Measurements from ENCODE around the gene EFNA4. TPM values are rescaled to one million over a fixed set of nuclear protein-coding genes. Genes with fewer than 3 reads are reported as not detected.

Gene EFNA4
- total RNA-seq, 1 experiment from 2014 or later: 11.8 TPM

DNA sequence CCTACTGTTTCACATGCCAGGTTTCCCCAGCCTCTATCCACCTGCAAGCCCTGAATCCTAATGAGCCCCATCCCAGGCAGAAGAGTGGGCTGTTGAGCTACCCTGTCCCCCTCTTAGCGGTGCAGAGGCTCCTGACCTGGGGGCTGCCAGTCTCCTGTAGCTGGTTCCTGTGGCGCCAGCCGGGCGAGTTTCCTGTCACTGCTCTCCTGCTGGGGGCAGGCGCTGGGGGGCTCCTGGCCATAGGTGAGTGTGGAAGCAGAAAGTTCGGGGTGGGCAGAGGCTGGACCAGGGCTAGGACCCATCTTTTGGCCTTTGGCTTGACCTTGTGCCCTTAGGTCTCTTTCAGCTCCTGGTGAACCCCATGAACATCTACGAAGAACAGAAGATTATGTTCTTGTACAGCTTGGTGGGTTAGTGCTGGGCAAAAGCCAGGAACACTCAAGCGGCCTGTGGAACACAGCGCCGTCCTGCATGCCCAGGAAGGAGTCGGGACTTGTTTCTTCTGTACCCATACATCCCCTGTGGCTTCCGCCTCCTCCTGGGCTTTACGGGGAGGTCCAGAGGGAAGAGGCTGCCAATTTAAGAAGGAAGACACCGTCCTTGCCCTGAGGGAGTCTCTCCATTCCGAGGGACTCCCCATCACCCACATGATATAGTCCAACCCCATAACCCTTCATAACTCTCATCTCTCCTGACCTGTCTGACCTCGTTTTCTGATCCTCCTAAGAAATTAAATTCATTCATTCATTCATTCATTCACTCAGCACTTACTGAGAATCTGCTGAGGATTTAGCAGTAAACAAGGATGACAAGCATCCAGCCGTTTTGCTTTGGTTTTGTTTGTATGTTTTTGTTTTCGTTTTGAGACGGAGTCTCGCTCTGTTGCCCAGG, 29.0 kb upstream of the EFNA4 start:
- no peak overlapping the region for H2BK15ac ChIP-seq (ENCODE audit: low read depth, low read length)
- no peaks in the 10 kb centered on the region for H3K23me2 ChIP-seq (ENCODE audit: insufficient read length, low read depth, low read length, poor library complexity, severe bottlenecking)
- no peak overlapping the region for H3K14ac ChIP-seq (ENCODE audit: insufficient read depth, low read length)
- H3K9me3 ChIP-seq (ENCODE audit: control insufficient read depth, low read depth, low read length): no peaks in the 10 kb centered on the region
- TF ChIP-seq, protein P1, sequence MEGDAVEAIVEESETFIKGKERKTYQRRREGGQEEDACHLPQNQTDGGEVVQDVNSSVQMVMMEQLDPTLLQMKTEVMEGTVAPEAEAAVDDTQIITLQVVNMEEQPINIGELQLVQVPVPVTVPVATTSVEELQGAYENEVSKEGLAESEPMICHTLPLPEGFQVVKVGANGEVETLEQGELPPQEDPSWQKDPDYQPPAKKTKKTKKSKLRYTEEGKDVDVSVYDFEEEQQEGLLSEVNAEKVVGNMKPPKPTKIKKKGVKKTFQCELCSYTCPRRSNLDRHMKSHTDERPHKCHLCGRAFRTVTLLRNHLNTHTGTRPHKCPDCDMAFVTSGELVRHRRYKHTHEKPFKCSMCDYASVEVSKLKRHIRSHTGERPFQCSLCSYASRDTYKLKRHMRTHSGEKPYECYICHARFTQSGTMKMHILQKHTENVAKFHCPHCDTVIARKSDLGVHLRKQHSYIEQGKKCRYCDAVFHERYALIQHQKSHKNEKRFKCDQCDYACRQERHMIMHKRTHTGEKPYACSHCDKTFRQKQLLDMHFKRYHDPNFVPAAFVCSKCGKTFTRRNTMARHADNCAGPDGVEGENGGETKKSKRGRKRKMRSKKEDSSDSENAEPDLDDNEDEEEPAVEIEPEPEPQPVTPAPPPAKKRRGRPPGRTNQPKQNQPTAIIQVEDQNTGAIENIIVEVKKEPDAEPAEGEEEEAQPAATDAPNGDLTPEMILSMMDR (conservative IDR thresholded peaks at IDR 0.05): no peak
- no peak overlapping the region for H3K27ac Mint-ChIP-seq
- no peak for DNase-seq
- H3K4me3 Mint-ChIP-seq: no peak overlapping the region
- H2AFZ ChIP-seq (ENCODE audit: low read length): no peak overlapping the region
- H3K27ac ChIP-seq (ENCODE audit: insufficient read length, low read depth, low read length): no peak overlapping the region
- H2AK5ac ChIP-seq (ENCODE audit: insufficient read length, low read length): no peak overlapping the region
- no peaks in the 10 kb centered on the region for H3K79me2 ChIP-seq (ENCODE audit: insufficient read depth, low read length)
- no peak overlapping the region for H2BK120ac ChIP-seq (ENCODE audit: low read depth, low read length, poor library complexity, severe bottlenecking)
- H3K4me2 ChIP-seq (ENCODE audit: insufficient read depth, insufficient read length, low read length): no peak overlapping the region
- H3K27me3 ChIP-seq (ENCODE audit: insufficient read depth, low read length): no peaks in the 10 kb centered on the region
- H3K18ac ChIP-seq (ENCODE audit: insufficient read length, low read depth, low read length): no peak overlapping the region
- H3K36me3 Mint-ChIP-seq (ENCODE audit: insufficient read depth in 1 of 3, low read depth in 3 of 3): no peaks in the 10 kb centered on the region
- H3K4me1 Mint-ChIP-seq: peaks cover 3 to 8% of the 10 kb centered on the region in 2 experiments; a peak in 2 of 4 replicates
- H3T11ph ChIP-seq (ENCODE audit: low read length): no peak overlapping the region
- no peak overlapping the region for H3K23ac ChIP-seq (ENCODE audit: insufficient read length, low read depth, low read length)
- H3K79me1 ChIP-seq (ENCODE audit: insufficient read depth, low read depth, low read length, poor library complexity, severe bottlenecking): no peaks in the 10 kb centered on the region
- no peak overlapping the region for H3K56ac ChIP-seq (ENCODE audit: insufficient read length, low read depth, low read length)
- H4K8ac ChIP-seq (replicated peaks; ENCODE audit: insufficient read length, low read depth, low read length): no peak overlapping the region
- H4K20me1 ChIP-seq (ENCODE audit: control insufficient read depth, insufficient read depth, insufficient read length): no peaks in the 10 kb centered on the region
- WGBS (ENCODE audit: extremely low coverage, insufficient read length, low lambda C conversion rate): no CpG with 5 or more reads among the region's 20 CpGs
- no peak overlapping the region for H3K4ac ChIP-seq (ENCODE audit: low read depth, low read length)
- peaks cover 46% of the 10 kb centered on the region for H3K27me3 Mint-ChIP-seq (ENCODE audit: low read depth)
- no peak overlapping the region for H2BK20ac ChIP-seq (ENCODE audit: low read depth, low read length, poor library complexity, severe bottlenecking)
- no peaks in the 10 kb centered on the region for H3K9me3 Mint-ChIP-seq
- no peak overlapping the region for H4K91ac ChIP-seq (ENCODE audit: insufficient read length, low read depth, low read length)
- H2BK5ac ChIP-seq (ENCODE audit: insufficient read length, low read length): no peak overlapping the region
- no peaks in the 10 kb centered on the region for H3K4me1 ChIP-seq (ENCODE audit: insufficient read depth, low read length)
- no peak overlapping the region for H4K5ac ChIP-seq (ENCODE audit: insufficient read length, low read depth, low read length)
- no peak overlapping the region for H2BK12ac ChIP-seq (ENCODE audit: insufficient read length, low read depth, low read length)
- H3K9ac ChIP-seq (ENCODE audit: extremely low read depth, insufficient read length, low read length): no peak overlapping the region

All from H9 (cell line).